GM21526 (cell line): ENCODE results near the gene LYAR.
"Not testable (repeated sequence)": the region's sequence is repeated elsewhere in the genome, so short reads cannot be mapped to it uniquely, and the experiment has no call there.

ENCODE experiments used
- ATAC-seq: cut with Tn5 transposase; IDR thresholded peaks from one replicate; pipeline ENCODE4 v1.9.1; 2021; ENCODE audit warnings: moderate library complexity; ENCODE audit not compliant: unreplicated experiment, low FRiP score

Gene LYAR

DNA sequence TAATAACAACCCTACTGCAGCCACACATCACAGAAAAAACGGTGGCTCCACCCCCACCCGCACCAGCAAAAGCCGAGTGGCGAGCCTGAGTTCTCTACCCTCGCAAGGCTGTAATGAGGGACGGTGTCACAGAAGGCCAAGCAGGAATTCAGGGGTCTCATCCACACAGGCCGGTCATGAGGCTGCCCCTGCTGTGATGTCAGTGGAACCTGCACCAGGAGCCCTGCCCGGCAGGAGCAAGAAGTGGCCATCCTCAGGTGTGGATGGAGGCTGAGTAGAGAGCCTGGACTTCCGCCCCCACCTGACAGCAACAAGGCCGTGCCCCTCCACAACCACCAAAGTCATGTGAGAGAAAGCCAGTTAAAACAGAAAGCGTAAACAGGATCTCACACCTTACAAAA is 20.6 kb downstream of the LYAR start:
- no peak for ATAC-seq

DNA sequence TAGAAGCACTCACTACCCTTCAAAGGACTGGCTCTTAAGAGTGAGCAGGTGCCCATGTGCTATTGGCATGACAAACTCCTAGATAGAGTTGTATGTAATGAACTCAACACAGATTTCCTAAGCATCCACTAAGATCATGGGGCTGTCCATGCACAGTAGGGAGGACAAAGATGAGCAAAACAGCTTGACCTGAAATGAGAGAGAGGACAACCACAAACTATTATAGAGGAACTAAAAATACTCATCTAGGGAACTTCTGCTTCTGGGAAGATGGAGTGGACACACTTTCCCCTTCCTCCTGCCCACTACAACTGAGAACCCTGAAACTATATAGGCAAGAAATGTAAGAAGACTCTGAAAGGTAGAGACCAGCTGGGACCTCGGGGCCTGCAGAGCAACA is 21.2 kb downstream of the LYAR start:
- ATAC-seq, result no peak

DNA sequence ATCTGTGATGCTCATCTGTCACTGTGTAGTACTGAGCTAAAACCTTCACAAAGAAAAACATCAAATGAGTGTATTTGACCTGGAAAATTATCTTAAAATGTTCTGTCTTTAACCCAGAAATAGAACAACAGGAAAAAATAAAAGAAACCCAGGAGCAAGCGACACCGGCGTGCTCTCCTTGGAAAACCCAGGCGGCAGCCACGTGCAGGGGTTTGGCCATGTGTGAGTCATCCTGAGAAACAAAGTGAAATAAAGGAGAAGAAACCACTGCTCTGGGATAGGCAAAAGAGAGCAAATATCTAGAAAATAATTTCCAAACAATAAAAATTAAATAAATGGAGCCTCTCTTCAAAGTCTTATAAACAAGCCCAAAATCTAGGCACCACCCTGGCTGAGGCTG is 22.0 kb downstream of the LYAR start:
- ATAC-seq, result no peak

DNA sequence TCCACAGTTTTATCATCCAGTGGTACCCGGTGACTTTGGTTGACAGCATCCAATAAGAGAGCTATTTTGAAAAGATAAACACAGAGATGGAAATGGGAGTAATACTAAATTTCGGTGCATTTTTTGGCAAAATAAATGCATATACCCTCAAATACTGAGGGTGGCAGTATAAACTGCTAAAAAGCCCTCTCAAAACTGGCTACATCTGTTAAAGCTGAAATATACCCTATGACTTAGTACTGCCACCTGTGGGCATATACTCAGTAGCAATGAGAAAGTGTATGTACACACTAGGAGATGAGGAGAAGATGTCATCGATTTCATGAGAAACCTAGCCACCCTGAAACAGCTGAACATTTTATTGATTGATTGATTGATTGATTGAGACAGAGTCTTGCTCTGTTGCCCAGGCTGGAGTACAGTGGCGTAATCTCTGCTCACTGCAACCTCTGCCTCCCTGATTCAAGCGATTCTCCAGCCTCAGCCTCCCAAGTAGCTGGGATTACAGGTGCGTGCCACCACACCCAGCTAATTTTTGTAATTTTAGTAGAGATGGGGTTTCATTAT is 29.7 kb downstream of the LYAR start:
- no peak for ATAC-seq

DNA sequence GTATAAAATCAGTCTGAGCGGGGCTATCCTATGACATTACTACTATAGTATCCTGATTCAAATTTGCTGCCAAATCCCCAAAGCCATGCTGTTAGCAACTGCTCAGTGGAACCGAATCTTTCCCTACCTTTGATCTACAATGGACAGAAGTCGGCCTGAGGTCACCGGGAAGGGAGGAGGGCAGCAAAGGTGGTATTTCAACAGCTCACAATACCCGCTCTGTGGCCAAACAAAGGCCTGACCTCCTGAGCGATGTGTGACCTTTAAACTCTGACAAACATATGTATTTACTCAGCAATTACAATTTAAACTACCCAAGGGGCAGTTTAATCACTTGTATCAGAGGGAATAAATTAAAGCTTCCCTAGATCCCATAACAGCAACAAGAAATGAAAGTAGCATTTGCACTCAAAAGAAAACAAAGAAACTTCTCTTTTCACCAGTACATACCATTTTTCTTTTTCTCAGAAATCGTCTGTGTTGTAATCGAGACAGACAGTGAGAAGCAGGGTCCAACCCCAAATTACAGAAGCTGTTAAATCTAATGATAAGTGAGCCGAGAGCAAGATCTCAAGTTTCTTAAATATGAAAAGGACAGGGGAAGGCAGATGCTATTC is 30.4 kb downstream of the LYAR start:
- no peak for ATAC-seq

- ATAC-seq, result not testable (repeated sequence)
Measured at GRCh38 chr4:4257705-4258104, 32.2 kb downstream of the LYAR start.

DNA sequence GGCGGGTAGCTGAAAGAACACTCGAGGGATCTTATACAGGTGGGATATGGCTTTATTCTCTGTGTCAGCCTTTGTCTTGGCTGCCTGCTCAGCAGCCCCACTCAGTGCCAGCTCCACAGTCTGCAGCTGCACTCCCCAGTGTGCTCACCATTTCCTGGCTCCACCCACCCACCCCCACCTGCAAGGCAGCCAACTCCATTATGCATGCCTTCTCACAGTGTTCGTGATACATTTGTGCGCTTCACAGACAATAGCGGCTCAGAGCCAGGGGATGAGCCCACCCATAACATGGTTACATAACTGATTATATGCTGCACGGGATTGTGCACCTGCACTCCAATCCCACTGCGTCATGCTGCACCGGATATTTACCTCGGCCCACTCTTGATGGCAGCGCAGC is 33.2 kb downstream of the LYAR start:
- no peak for ATAC-seq

DNA sequence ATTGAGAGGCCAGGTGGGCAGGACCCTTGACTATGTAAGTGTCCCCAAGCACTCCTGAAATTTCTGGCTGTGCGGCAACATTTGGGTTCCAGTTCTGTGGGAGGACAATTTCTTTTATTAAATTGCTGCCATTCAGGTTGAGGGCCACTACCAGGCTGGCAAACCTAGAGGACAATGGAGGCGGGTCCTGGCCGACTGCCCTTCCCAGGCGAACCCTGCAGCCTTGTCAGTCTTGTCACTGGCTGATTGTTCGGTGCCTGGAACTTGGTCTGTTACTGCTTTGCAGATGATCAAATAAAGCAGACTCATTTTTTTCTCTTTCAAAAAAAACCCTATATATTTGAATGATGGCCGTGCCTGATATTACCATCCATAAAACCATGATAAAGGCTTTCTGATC is 35.3 kb downstream of the LYAR start:
- no peak for ATAC-seq

DNA sequence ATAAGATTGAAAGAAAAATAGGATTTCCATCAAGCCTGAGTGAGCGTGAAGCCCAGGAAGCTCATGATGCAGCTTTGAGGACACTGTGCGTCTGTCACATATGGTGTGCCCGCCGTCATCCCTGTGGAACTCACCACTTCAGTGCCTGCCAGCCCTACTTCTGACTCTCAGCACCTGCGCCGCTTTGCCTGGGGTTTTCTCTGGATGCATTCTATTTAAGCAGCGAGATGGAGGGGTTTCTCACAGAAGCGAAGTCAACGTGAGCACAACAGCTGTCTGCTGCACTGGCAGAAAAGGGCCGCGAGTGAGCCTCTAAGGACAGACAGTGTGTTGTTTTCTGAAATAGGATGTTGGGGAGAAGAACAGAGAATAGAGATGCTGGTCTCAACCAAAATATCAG is 35.8 kb downstream of the LYAR start:
- ATAC-seq, result no peak

DNA sequence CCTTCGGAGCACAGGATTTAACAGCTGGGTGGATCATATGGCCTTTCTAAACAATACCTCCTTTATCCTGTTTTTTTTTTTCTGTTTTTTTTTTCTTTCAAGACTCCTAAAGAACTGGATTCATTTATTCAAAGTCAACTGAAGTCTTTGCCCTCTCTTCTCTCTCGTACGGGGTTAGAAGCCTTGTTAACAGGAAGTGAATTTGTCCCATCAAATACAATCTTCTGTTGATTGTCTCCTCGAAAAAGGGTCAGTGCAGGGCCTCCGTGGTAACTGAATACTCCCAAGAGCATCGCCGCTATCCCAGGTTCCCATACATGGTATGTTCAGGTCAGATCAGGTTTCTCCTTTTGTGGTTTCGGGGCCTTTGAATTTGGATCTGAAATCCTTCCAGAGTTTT is 40.1 kb downstream of the LYAR start:
- ATAC-seq, result no peak

- not testable (repeated sequence) for ATAC-seq
Measured at GRCh38 chr4:4249342-4249741, 40.6 kb downstream of the LYAR start.

DNA sequence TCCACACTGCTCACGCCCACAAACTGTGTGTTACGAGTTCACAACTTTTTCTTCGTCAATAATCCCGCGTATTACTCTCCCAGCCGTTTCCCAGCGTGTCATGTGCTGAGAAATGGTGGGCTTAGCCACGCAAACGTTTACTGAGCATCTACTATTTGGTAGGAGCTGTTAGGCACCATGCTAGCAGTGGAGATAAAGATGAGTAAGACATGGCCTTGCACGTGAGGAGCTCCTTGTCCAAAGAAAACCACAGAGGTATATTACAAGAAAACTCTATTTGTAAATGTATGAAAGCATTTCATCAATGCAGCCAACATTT is 41.1 kb downstream of the LYAR start:
- ATAC-seq, result no peak

DNA sequence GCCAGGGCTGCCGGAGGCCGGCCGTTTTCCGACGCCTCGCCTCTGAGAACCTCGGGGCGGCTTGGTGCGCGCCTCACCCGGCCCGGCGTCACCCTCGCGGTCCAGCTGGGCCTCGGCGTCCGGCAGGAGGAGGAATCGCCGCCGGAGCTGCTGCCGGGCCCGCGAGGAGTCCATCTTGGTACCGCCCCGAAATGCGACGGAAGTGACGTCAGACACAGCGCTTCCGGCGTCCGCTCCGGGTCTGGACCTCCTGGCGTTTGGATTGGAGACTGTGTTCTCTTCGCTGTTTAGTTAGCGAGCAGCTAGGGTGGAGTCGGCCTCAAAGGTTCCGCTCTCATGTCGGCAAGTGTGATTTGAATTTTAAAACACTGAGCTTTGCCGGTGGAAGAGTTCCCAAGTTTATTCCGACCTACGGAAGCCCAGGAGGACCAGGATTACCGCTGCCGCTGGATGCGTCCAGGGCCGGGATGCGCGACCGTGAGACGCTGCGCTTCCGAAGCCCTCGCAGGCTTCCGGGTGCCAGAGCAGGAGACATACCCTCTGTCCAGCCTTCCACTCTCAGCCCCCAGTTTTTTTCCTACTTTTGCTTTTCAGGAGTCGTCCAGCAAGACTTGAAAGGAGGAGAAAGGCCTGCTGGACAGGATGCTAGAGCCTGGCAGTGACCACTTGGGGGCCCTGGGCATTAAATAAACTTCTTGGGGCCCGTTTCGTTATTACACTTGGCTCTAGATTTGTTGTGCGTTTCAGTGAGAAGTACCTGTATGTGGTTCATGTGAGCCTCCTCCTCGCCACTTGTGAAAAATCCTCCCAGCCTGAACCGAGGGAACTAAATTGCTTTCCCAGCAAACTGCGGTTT is 41.7 kb downstream of the LYAR start, which contains the start of gene TMEM128:
TSS of gene TMEM128 (minus strand) at position 195 of the 856 bp plus-strand sequence. CDS start at position 174, 21 bp downstream.
- ATAC-seq, result peak; percentile 97

DNA sequence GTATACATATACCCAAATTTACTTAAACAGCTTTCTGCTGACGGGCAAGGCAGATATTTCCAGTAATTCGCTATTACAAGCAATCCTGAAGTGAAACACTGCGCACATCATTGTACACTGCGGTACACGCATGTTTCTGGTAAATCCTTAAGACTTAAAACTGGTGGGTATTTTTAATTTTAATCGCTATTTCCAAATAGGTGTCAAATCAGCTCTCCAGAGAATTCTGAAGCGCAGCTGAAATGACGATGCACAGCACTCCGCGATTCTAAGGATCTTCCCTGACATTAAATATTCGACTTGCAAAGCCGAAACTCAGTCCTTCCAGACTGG is 42.3 kb downstream of the LYAR start:
- peak; percentile 4 for ATAC-seq

GRCh38 chr4:4245172-4245571 is 44.8 kb downstream of the LYAR start:
- no peak for ATAC-seq

DNA sequence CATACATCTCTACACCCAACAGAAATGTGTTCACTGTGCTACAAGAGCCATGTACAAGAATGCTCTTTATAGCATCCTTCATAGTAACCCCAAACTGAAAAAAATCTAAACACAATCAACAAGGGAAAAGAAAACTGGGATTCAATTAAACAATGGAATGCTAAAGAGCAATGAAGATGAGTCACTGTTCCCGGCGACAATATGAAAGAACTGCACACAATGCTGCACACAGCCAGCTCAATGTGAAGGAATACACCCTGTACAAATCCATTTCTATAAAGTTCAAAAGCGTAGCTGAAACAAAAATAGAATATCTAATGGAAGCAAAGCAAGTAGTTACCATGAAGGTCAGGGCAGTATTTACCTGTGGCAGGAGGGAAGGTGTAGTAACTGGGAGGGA is 50.4 kb downstream of the LYAR start:
- not testable (repeated sequence) for ATAC-seq

DNA sequence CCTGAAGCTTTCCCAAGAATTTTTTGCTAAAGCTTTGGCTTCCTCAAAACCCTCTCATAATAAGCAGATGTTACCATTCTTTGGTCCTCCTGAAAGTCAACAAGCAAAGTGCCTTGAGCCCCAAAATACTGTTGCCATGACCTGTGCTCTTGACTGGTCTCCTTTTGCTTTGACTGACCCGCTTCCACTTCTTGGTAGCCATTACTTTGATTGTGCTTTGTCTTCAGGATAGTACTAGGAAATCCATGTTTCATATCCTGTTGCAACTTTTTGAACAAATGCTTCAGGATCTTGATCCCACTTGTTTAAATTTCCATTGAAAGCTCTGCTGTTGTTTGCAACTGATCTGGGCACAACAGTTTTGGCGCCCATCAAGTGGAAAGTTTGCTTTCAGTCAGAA is 56.3 kb downstream of the LYAR start:
- ATAC-seq, result no peak

DNA sequence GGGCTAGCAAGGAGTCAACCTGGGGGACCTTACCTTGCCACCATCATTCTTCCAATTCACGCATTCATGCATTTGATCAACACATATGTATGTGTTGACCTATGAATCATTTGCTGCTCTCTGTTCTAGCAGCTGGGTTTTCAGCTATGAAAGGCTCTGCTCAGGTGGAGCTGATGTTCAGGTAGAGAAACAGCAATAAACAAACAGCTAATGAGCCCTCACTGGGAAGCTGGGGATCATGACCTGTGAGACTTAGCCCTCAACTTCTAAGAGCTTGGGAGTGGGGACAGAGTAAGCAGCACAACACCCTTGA is 61.6 kb downstream of the LYAR start:
- no peak for ATAC-seq

DNA sequence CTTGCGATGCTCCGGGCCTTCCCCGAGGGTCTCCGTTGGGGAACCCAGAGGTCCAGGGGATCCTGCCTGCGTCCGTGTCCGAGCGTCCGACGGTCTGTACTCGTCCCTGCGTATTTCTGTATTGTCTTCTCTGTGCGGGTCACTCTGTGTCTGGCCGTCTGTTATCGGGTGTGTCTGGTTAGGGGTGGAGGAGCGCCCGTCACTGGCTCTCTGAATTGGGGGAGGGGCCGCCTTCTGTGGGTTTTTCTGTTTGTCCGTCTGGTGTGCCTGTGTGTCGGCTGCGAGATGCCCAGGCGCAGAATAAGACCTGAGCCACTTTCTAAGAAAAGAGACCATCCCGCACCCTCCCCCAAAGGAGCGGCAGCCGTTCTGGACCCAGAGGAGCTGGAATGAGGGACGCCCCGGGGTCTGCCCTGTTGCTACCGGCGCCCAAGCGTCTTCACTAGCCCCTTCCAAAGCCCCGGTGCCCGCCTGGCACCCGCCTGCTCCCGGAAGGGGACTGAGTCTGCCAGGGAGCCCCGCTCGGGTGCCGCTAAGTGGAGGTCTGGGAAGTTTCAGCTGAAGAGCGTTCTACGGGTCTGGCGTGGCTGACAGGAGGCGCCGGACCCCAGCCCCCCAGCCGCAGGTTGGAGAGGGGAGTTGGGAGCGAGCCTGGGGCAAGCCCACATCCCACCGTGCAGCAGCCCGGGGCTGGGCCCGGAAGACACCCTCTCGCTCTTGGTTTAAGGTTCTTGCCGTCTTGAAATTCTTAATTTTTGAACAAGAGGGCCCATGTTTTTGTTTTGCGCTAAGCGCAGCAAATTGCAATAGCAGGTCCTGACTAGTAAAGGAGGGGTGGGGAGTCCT is 62.2 kb downstream of the LYAR start:
- no peak for ATAC-seq

GRCh38 chr4:4226606-4227438 is 63.1 kb downstream of the LYAR start, which contains the start of gene OTOP1:
Gene OTOP1 (minus strand): TSS chr4:4226929. CDS start chr4:4226864, 65 bp downstream.
- no peak for ATAC-seq
